Keratinocyte (primary cell): ENCODE data around the gene TTC4. TPM values are rescaled to one million over a fixed set of nuclear protein-coding genes. Genes with fewer than 3 reads are reported as not detected.

Experiments used
- DNase-seq: peaks from one replicate; pipeline ENCODE4 v3.0.0-alpha.2; 2011; ENCODE audit warnings: low read depth, missing footprints, low spot score
- FAIRE-seq: peaks from 2 replicates; lab custom pipeline; 2011; peaks lifted over from hg19 to GRCh38; lab: Jason Lieb, UNC
- H2AFZ ChIP-seq: 2 replicates; pipeline ENCODE4 v1.6.0; 2012; ENCODE audit warnings: low read length, control low read depth, inconsistent platforms; ENCODE audit not compliant: control insufficient read depth
- H3K27ac ChIP-seq: 2 replicates; pipeline ENCODE4 v1.5.1; 2011; ENCODE audit warnings: low read length; ENCODE audit not compliant: control insufficient read depth, insufficient read depth
- H3K27me3 ChIP-seq: 3 replicates; pipeline ENCODE4 v1.6.0; 2011; ENCODE audit warnings: low read length; ENCODE audit not compliant: control insufficient read depth, insufficient read depth; ENCODE audit errors: extremely low read depth
- H3K36me3 ChIP-seq, 2 experiments: 2 replicates in 1 of 2; 3 replicates in 1 of 2; pipeline ENCODE4 v1.5.1; 2011; ENCODE audit warnings: low read length in 2 of 2, mild to moderate bottlenecking in 1 of 2; ENCODE audit not compliant: control insufficient read depth in 2 of 2, insufficient read depth in 2 of 2; ENCODE audit errors: extremely low read depth in 1 of 2
- H3K4me1 ChIP-seq: 3 replicates; pipeline ENCODE4 v1.5.1; 2011; ENCODE audit warnings: low read length; ENCODE audit not compliant: control insufficient read depth, insufficient read depth; ENCODE audit errors: extremely low read depth
- H3K4me2 ChIP-seq: 3 replicates; pipeline ENCODE4 v1.6.0; 2011; ENCODE audit warnings: low read depth, low read length; ENCODE audit not compliant: control insufficient read depth, insufficient read depth; ENCODE audit errors: extremely low read depth
- H3K4me3 ChIP-seq, 3 experiments: fragments of 200-600 bp in 1 of 3; sonication (generic) in 1 of 3; 2 replicates in 2 of 3; 3 replicates in 1 of 3; pipeline ENCODE4 v1.5.1; 2011 to 2016; ENCODE audit warnings: low read length in 3 of 3, mild to moderate bottlenecking in 3 of 3, control low read depth in 2 of 3, inconsistent platforms in 1 of 3, low read depth in 1 of 3, mixed read lengths in 1 of 3, mixed run types in 1 of 3, moderate library complexity in 1 of 3; ENCODE audit not compliant: control insufficient read depth in 2 of 3, insufficient read depth in 2 of 3; ENCODE audit errors: extremely low read depth in 1 of 3
- H3K79me2 ChIP-seq: 2 replicates; pipeline ENCODE4 v1.6.0; 2012; ENCODE audit warnings: low read length; ENCODE audit not compliant: control insufficient read depth, insufficient read depth
- H3K9ac ChIP-seq: 3 replicates; pipeline ENCODE4 v1.6.0; 2011; ENCODE audit warnings: low read length; ENCODE audit not compliant: control insufficient read depth, insufficient read depth; ENCODE audit errors: extremely low read depth
- H3K9me1 ChIP-seq: 3 replicates; pipeline ENCODE4 v1.6.0; 2011; ENCODE audit warnings: low read length; ENCODE audit not compliant: control insufficient read depth, insufficient read depth; ENCODE audit errors: extremely low read depth
- H3K9me3 ChIP-seq: 2 replicates; pipeline ENCODE4 v1.5.1; 2012; ENCODE audit warnings: low read depth, low read length; ENCODE audit not compliant: control insufficient read depth
- H4K20me1 ChIP-seq: 3 replicates; pipeline ENCODE4 v1.6.0; 2011; ENCODE audit warnings: low read length; ENCODE audit not compliant: control insufficient read depth, insufficient read depth; ENCODE audit errors: extremely low read depth
- EZH2 ChIP-seq: IDR thresholded peaks from one replicate; pipeline ENCODE4 v1.6.1; 2012; ENCODE audit warnings: inconsistent platforms, mild to moderate bottlenecking, low read length, moderate library complexity
- dilution Hi-C: fragments of 300-500 bp; cut with MboI; formaldehyde crosslinking; loops from one replicate; pipeline ENCODE4 v1.7.0; 2020; ENCODE audit warnings: low sequenced_read_pairs; ENCODE audit not compliant: extremely low pct_ligation_motif_present
- polyA plus RNA-seq, 5 experiments: library from polyadenylated mRNA; depleted of rRNA in 3 of 5; stranded (reverse) in 3 of 5; stranded (forward) in 1 of 5; unstranded in 1 of 5; fragments of >200 nt; gene quantifications; 1 replicate in 1 of 5; 2 replicates in 3 of 5; 3 replicates in 1 of 5; pipeline versions ENCODE4 v1.2.1 to v1.2.3, GENCODE V29; 2011 to 2012; ENCODE audit warnings: missing spikeins in 2 of 5, low read depth in 1 of 5, low replicate concordance in 1 of 5
- TF ChIP-seq, protein P1 (sequence below), 3 experiments: IDR thresholded peaks in 1 of 3; conservative IDR thresholded peaks in 1 of 3; optimal IDR thresholded peaks in 1 of 3; 2 replicates in 2 of 3; 3 replicates in 1 of 3; pipeline versions ENCODE3 to v1.5.1; 2011; ENCODE audit warnings: low read length in 3 of 3, mild to moderate bottlenecking in 3 of 3, moderate library complexity in 2 of 3, control low read depth in 1 of 3, inconsistent platforms in 1 of 3; ENCODE audit not compliant: insufficient read depth in 2 of 3; ENCODE audit errors: extremely low read depth in 1 of 3

Gene TTC4
- polyA plus RNA-seq, 1 donor (not counting 4 experiments of a cell fraction or from before 2014, with no cell fraction given) = 40.3 TPM

- dilution Hi-C loops = no loop called here
- no peak for FAIRE-seq
- no peaks in the 10 kb centered on the region for H3K36me3 ChIP-seq
Measured at GRCh38 chr1:54777011-54777410, 61.4 kb downstream of the TTC4 start.

DNA sequence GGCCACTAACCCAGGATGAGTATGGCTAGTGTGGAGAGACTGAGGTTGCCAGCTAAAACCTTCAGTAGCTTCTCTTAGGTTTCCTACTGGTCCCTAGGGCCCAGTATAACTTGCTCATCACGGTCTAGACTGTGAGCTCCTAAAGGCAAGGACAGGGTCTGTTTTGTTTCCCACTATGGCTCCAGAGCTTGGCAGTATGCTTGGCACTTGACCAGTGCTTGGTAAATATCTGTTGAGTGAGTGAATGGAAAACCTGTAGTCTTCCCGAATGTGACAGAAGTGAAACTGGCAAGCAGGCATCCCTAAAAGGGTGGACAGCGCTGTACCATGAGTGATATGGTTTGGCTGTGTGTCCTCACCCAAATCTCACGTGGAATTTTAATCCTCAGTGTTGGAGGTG, 61.8 kb downstream of the TTC4 start:
- no peak overlapping the region for H3K27ac ChIP-seq
- DNase-seq = no peak
- H3K27me3 ChIP-seq = peaks cover 5% of the 10 kb centered on the region
- TF ChIP-seq, protein P1, sequence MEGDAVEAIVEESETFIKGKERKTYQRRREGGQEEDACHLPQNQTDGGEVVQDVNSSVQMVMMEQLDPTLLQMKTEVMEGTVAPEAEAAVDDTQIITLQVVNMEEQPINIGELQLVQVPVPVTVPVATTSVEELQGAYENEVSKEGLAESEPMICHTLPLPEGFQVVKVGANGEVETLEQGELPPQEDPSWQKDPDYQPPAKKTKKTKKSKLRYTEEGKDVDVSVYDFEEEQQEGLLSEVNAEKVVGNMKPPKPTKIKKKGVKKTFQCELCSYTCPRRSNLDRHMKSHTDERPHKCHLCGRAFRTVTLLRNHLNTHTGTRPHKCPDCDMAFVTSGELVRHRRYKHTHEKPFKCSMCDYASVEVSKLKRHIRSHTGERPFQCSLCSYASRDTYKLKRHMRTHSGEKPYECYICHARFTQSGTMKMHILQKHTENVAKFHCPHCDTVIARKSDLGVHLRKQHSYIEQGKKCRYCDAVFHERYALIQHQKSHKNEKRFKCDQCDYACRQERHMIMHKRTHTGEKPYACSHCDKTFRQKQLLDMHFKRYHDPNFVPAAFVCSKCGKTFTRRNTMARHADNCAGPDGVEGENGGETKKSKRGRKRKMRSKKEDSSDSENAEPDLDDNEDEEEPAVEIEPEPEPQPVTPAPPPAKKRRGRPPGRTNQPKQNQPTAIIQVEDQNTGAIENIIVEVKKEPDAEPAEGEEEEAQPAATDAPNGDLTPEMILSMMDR (optimal IDR thresholded peaks at IDR 0.05 in 1 of 3, IDR thresholded peaks at IDR 0.05 in 1 of 3, conservative IDR thresholded peaks at IDR 0.05 in 1 of 3; ENCODE audit: extremely low read depth in 1 of 3, insufficient read depth in 2 of 3, low read length in 3 of 3) = no peak
- TF ChIP-seq EZH2 = no peak
- no peaks in the 10 kb centered on the region for H3K9me1 ChIP-seq
- no peaks in the 10 kb centered on the region for H4K20me1 ChIP-seq
- dilution Hi-C loops = no loop called here
- FAIRE-seq = no peak
- no peak overlapping the region for H3K9ac ChIP-seq
- H2AFZ ChIP-seq = no peak overlapping the region
- no peaks in the 10 kb centered on the region for H3K4me1 ChIP-seq
- no peak overlapping the region for H3K4me3 ChIP-seq
- H3K9me3 ChIP-seq = no peaks in the 10 kb centered on the region
- no peaks in the 10 kb centered on the region for H3K36me3 ChIP-seq
- H3K79me2 ChIP-seq = no peaks in the 10 kb centered on the region
- H3K4me2 ChIP-seq = no peak overlapping the region

More at GRCh38 chr1:54777011-54777410, 61.4 kb downstream of the TTC4 start:
- H3K4me2 ChIP-seq = no peak overlapping the region
- H3K27ac ChIP-seq = no peak overlapping the region
- H4K20me1 ChIP-seq = no peaks in the 10 kb centered on the region
- no peaks in the 10 kb centered on the region for H3K9me3 ChIP-seq
- no peaks in the 10 kb centered on the region for H3K79me2 ChIP-seq
- no peaks in the 10 kb centered on the region for H3K4me1 ChIP-seq
- no peaks in the 10 kb centered on the region for H3K9me1 ChIP-seq
- TF ChIP-seq, protein P1 (optimal IDR thresholded peaks at IDR 0.05 in 1 of 3, IDR thresholded peaks at IDR 0.05 in 1 of 3, conservative IDR thresholded peaks at IDR 0.05 in 1 of 3; ENCODE audit: extremely low read depth in 1 of 3, insufficient read depth in 2 of 3, low read length in 3 of 3) = no peak
- TF ChIP-seq EZH2 = no peak
- DNase-seq = no peak
- no peak overlapping the region for H2AFZ ChIP-seq
- peaks cover 5% of the 10 kb centered on the region for H3K27me3 ChIP-seq
- no peak overlapping the region for H3K4me3 ChIP-seq
- no peak overlapping the region for H3K9ac ChIP-seq
